ENCODE data around the gene ADAMTS17. TPM values are rescaled to one million over a fixed set of nuclear protein-coding genes. Genes with fewer than 3 reads are reported as not detected.
"Not testable (repeated sequence)": the region's sequence is repeated elsewhere in the genome, so short reads cannot be mapped to it uniquely, and the experiment has no call there.

Gene ADAMTS17
- total and polyA plus RNA-seq, 4 donors, result 0.28 to 46.9 (median 9.1) TPM

GRCh38 chr15:99929266-99929665 is 412.5 kb downstream of the ADAMTS17 start (continued):
- TF ChIP-seq JUND (IDR thresholded peaks at IDR 0.05) (no peak), CTCF (IDR thresholded peaks at IDR 0.05; ENCODE audit: low read depth, low read length, missing input control) (no peak)

- 5% methylated on average over 38 of the region's 38 CpGs for WGBS
- TF ChIP-seq HNF4G (IDR thresholded peaks at IDR 0.05) (no peak), FOXA2 (IDR thresholded peaks at IDR 0.05) (no peak), RXRA (IDR thresholded peaks at IDR 0.05) (no peak), RAD21 (IDR thresholded peaks at IDR 0.05) (peak; percentile 69 to 77), CTCF (IDR thresholded peaks at IDR 0.05; ENCODE audit: low read depth, low read length, missing input control) (peak; percentile 61), NR2F2 (IDR thresholded peaks at IDR 0.05) (no peak)
- DNase-seq (ENCODE audit: low spot score), result peak; percentile 87
Measured at GRCh38 chr15:99928429-99928981, 413.3 kb downstream of the ADAMTS17 start.

GRCh38 chr15:99926532-99926931 is 415.2 kb downstream of the ADAMTS17 start:
- not testable (repeated sequence) for H3K4me1 ChIP-seq (ENCODE audit: control insufficient read depth in 4 of 4, insufficient read depth in 4 of 4, low read length in 3 of 4); H3K4me3 ChIP-seq (ENCODE audit: low read depth in 1 of 3, low read length in 3 of 3); H3K36me3 ChIP-seq (ENCODE audit: control insufficient read depth in 4 of 4, insufficient read depth in 3 of 4, low read depth in 1 of 4, low read length in 3 of 4); H3K9ac ChIP-seq (ENCODE audit: low read depth in 1 of 2, low read length in 2 of 2); DNase-seq (ENCODE audit: low spot score); H3K27ac ChIP-seq (ENCODE audit: low read depth in 1 of 2, low read length in 2 of 2); H3K27me3 ChIP-seq (ENCODE audit: control insufficient read depth in 4 of 4, insufficient read depth in 4 of 4, low read length in 3 of 4); H3K9me3 ChIP-seq (ENCODE audit: control insufficient read depth in 4 of 4, low read length in 3 of 4)
- WGBS, result no CpG with 5 or more reads among the region's 48 CpGs

More at GRCh38 chr15:99928429-99928981, 413.3 kb downstream of the ADAMTS17 start:
- Histone ChIP-seq H3K27me3 (ENCODE audit: control insufficient read depth in 4 of 4, insufficient read depth in 4 of 4, low read length in 3 of 4) (no peaks in the 10 kb centered on the region), H3K27ac (ENCODE audit: low read depth in 1 of 2, low read length in 2 of 2) (peak overlapping the region; percentile 28 to 50), H3K4me3 (ENCODE audit: low read depth in 1 of 3, low read length in 3 of 3) (peak overlapping the region; percentile 31 to 77 (median 44)), H3K36me3 (ENCODE audit: control insufficient read depth in 4 of 4, insufficient read depth in 3 of 4, low read depth in 1 of 4, low read length in 3 of 4) (no peaks in the 10 kb centered on the region), H3K4me1 (ENCODE audit: control insufficient read depth in 4 of 4, insufficient read depth in 4 of 4, low read length in 3 of 4) (peaks cover 0 to 10% (median 8%) of the 10 kb centered on the region in 4 donors), H3K9me3 (ENCODE audit: control insufficient read depth in 4 of 4, low read length in 3 of 4) (no peaks in the 10 kb centered on the region), H3K9ac (ENCODE audit: low read depth in 1 of 2, low read length in 2 of 2) (peak overlapping the region in 1 of 2 donors; percentile 35)

- WGBS, result 14% methylated on average over 33 of the region's 33 CpGs
- H3K4me3 ChIP-seq (ENCODE audit: low read depth in 1 of 3, low read length in 3 of 3), result peak overlapping the region; percentile 15 to 53 (median 33)
- no peaks in the 10 kb centered on the region for H3K9me3 ChIP-seq (ENCODE audit: control insufficient read depth in 4 of 4, low read length in 3 of 4)
- H3K36me3 ChIP-seq (ENCODE audit: control insufficient read depth in 4 of 4, insufficient read depth in 3 of 4, low read depth in 1 of 4, low read length in 3 of 4), result no peaks in the 10 kb centered on the region
- peak; percentile 12 for TF ChIP-seq YY1 (IDR thresholded peaks at IDR 0.05)
- no peak for TF ChIP-seq HNF4A (conservative IDR thresholded peaks at IDR 0.05)
- DNase-seq (ENCODE audit: low spot score), result peak; percentile 61
- H3K4me1 ChIP-seq (ENCODE audit: control insufficient read depth in 4 of 4, insufficient read depth in 4 of 4, low read length in 3 of 4), result peaks cover 0 to 10% (median 8%) of the 10 kb centered on the region in 4 donors
- no peak overlapping the region for H3K9ac ChIP-seq (ENCODE audit: low read depth in 1 of 2, low read length in 2 of 2)
- H3K27me3 ChIP-seq (ENCODE audit: control insufficient read depth in 4 of 4, insufficient read depth in 4 of 4, low read length in 3 of 4), result no peaks in the 10 kb centered on the region
- peak overlapping the region in 1 of 2 donors; percentile 11 for H3K27ac ChIP-seq (ENCODE audit: low read depth in 1 of 2, low read length in 2 of 2)
Measured at GRCh38 chr15:99925661-99926461, 415.9 kb downstream of the ADAMTS17 start.
